ENCODE measurements around the gene OOSP4A.

Gene OOSP4A

GRCh38 chr11:59990421-59990820 is 26.6 kb downstream of the OOSP4A start:
- H3K4me3 ChIP-seq (ENCODE audit: control insufficient read depth, low read depth, low read length): no peak overlapping the region
- no peak for TF ChIP-seq CTCF (IDR thresholded peaks at IDR 0.05; ENCODE audit: control insufficient read depth, insufficient read depth, low read depth, low read length, missing control alignments)
- DNase-seq (ENCODE audit: low read depth): no peak

GRCh38 chr11:59992425-59992824 is 28.6 kb downstream of the OOSP4A start:
- TF ChIP-seq CTCF (IDR thresholded peaks at IDR 0.05; ENCODE audit: control insufficient read depth, insufficient read depth, low read depth, low read length, missing control alignments): no peak
- no peak for DNase-seq (ENCODE audit: low read depth)
- no peak overlapping the region for H3K4me3 ChIP-seq (ENCODE audit: control insufficient read depth, low read depth, low read length)

- no peak for DNase-seq (ENCODE audit: low read depth)
- TF ChIP-seq CTCF (IDR thresholded peaks at IDR 0.05; ENCODE audit: control insufficient read depth, insufficient read depth, low read depth, low read length, missing control alignments): no peak
- no peak overlapping the region for H3K4me3 ChIP-seq (ENCODE audit: control insufficient read depth, low read depth, low read length)
Measured at GRCh38 chr11:59997800-59998199, 34.0 kb downstream of the OOSP4A start.

GRCh38 chr11:59999691-60000090 is 35.9 kb downstream of the OOSP4A start:
- H3K4me3 ChIP-seq (ENCODE audit: control insufficient read depth, low read depth, low read length): no peak overlapping the region
- no peak for TF ChIP-seq CTCF (IDR thresholded peaks at IDR 0.05; ENCODE audit: control insufficient read depth, insufficient read depth, low read depth, low read length, missing control alignments)
- no peak for DNase-seq (ENCODE audit: low read depth)

- no peak overlapping the region for H3K4me3 ChIP-seq (ENCODE audit: control insufficient read depth, low read depth, low read length)
- TF ChIP-seq CTCF (IDR thresholded peaks at IDR 0.05; ENCODE audit: control insufficient read depth, insufficient read depth, low read depth, low read length, missing control alignments): no peak
- no peak for DNase-seq (ENCODE audit: low read depth)
Measured at GRCh38 chr11:60003729-60004128, 39.9 kb downstream of the OOSP4A start.

- DNase-seq (ENCODE audit: low read depth): no peak
- TF ChIP-seq CTCF (IDR thresholded peaks at IDR 0.05; ENCODE audit: control insufficient read depth, insufficient read depth, low read depth, low read length, missing control alignments): no peak
- H3K4me3 ChIP-seq (ENCODE audit: control insufficient read depth, low read depth, low read length): no peak overlapping the region
Measured at GRCh38 chr11:60005360-60005759, 41.5 kb downstream of the OOSP4A start.

- TF ChIP-seq CTCF (IDR thresholded peaks at IDR 0.05; ENCODE audit: control insufficient read depth, insufficient read depth, low read depth, low read length, missing control alignments): no peak
- DNase-seq (ENCODE audit: low read depth): no peak
- H3K4me3 ChIP-seq (ENCODE audit: control insufficient read depth, low read depth, low read length): no peak within 1 kb of the TSS
Measured at GRCh38 chr11:60016881-60017280, 53.0 kb downstream of the OOSP4A start, which contains the start of gene OOSP4B. OOSP4B (plus strand) TSS chr11:60017181.

Data from AG09309 (cell line).